Neural cell (in vitro differentiated cells): Measurements from ENCODE around the gene TCTA. TPM values are rescaled to one million over a fixed set of nuclear protein-coding genes. Genes with fewer than 3 reads are reported as not detected.

Experiments
- H2AFZ ChIP-seq: fragments of 200-600, 300-800 bp; sonication (generic), shearing (Covaris generic); 2 replicates; pipeline ENCODE4 v1.6.0; 2014; ENCODE audit warnings: low read depth, mild to moderate bottlenecking, antibody characterized with exemption, low read length, moderate library complexity
- H3F3A ChIP-seq: fragments of 200-600 bp; shearing (Covaris generic); 2 replicates; pipeline ENCODE4 v1.6.1; 2016; ENCODE audit warnings: mild to moderate bottlenecking, moderate library complexity, mixed read lengths, antibody characterized with exemption, low read length; ENCODE audit not compliant: insufficient read depth, poor library complexity, severe bottlenecking
- H3K27ac ChIP-seq: fragments of 200-600, 300-800 bp; sonication (generic), shearing (Covaris generic); 2 replicates; pipeline ENCODE4 v1.5.1; 2014; ENCODE audit warnings: mild to moderate bottlenecking, low read length, moderate library complexity
- H3K27me3 ChIP-seq: fragments of 300-800, 200-600 bp; sonication (generic), shearing (Covaris generic); 2 replicates; pipeline ENCODE4 v1.6.0; 2014; ENCODE audit warnings: mild to moderate bottlenecking, low read depth, low read length, moderate library complexity; ENCODE audit not compliant: insufficient read depth
- H3K36me3 ChIP-seq: fragments of 300-800, 200-600 bp; sonication (generic), shearing (Covaris generic); 2 replicates; pipeline ENCODE4 v1.5.1; 2014; ENCODE audit warnings: mild to moderate bottlenecking, antibody characterized with exemption, low read length, moderate library complexity; ENCODE audit not compliant: insufficient read depth
- H3K4me2 ChIP-seq: fragments of 300-800, 200-600 bp; sonication (generic), shearing (Covaris generic); 2 replicates; pipeline ENCODE4 v1.6.0; 2014; ENCODE audit warnings: mild to moderate bottlenecking, low read length
- H3K4me3 ChIP-seq: fragments of 300-800, 200-600 bp; sonication (generic), shearing (Covaris generic); 2 replicates; pipeline ENCODE4 v1.5.1; 2014; ENCODE audit warnings: mild to moderate bottlenecking, low read length, moderate library complexity
- H3K79me2 ChIP-seq: fragments of 200-600 bp; shearing (Covaris generic); replicated peaks from 2 replicates; pipeline ENCODE4 v1.6.0; 2014; ENCODE audit warnings: mild to moderate bottlenecking, low read length, moderate library complexity; ENCODE audit not compliant: insufficient read depth
- H3K9ac ChIP-seq: fragments of 300-800, 200-600 bp; sonication (generic), shearing (Covaris generic); 2 replicates; pipeline ENCODE4 v1.6.1; 2016; ENCODE audit warnings: mild to moderate bottlenecking, low read length, mixed read lengths
- H3K9me2 ChIP-seq: fragments of 200-600 bp; shearing (Covaris generic); 2 replicates; pipeline ENCODE4 v1.6.1; 2016; ENCODE audit warnings: mild to moderate bottlenecking, low read length, mixed read lengths; ENCODE audit not compliant: insufficient read depth
- H3K9me3 ChIP-seq: fragments of 200-600, 300-800 bp; sonication (generic), shearing (Covaris generic); 2 replicates; pipeline ENCODE4 v1.6.1; 2016; ENCODE audit warnings: mild to moderate bottlenecking, mixed run types, low read length, moderate library complexity, mixed read lengths
- H4K20me1 ChIP-seq: fragments of 200-600 bp; shearing (Covaris generic); 2 replicates; pipeline ENCODE4 v1.6.1; 2016; ENCODE audit warnings: mild to moderate bottlenecking, mixed run types; ENCODE audit not compliant: insufficient read depth
- EP300 ChIP-seq: fragments of 450-650 bp; conservative IDR thresholded peaks from 2 replicates; pipeline ENCODE4 v1.6.1; 2014; ENCODE audit warnings: antibody characterized with exemption, mild to moderate bottlenecking, moderate library complexity; ENCODE audit not compliant: poor library complexity, severe bottlenecking
- EZH2 ChIP-seq: fragments of 200-600, 300-800 bp; shearing (Covaris generic), sonication (generic); IDR thresholded peaks from 2 replicates; pipeline ENCODE4 v1.6.1; 2014; ENCODE audit warnings: antibody characterized with exemption, low read length, borderline replicate concordance, mild to moderate bottlenecking; ENCODE audit not compliant: insufficient read depth, poor library complexity, severe bottlenecking
- MXI1 ChIP-seq: fragments of 450-650 bp; conservative IDR thresholded peaks from 2 replicates; pipeline ENCODE4 v1.6.1; 2014; ENCODE audit warnings: antibody characterized with exemption, mild to moderate bottlenecking; ENCODE audit not compliant: poor library complexity, severe bottlenecking
- POLR2AphosphoS5 ChIP-seq: IDR thresholded peaks from 2 replicates; pipeline ENCODE4 v1.6.1; 2012
- RAD21 ChIP-seq: fragments of 450-650 bp; conservative IDR thresholded peaks from 2 replicates; pipeline ENCODE4 v1.6.1; 2014; ENCODE audit warnings: antibody characterized with exemption, mild to moderate bottlenecking, moderate library complexity
- SMC3 ChIP-seq: fragments of 450-650 bp; conservative IDR thresholded peaks from 2 replicates; pipeline ENCODE4 v1.6.1; 2014; ENCODE audit warnings: antibody characterized with exemption, mild to moderate bottlenecking, moderate library complexity; ENCODE audit not compliant: poor library complexity
- TAF1 ChIP-seq: IDR thresholded peaks from 2 replicates; pipeline ENCODE4 v1.6.1; 2012; ENCODE audit warnings: low read depth
- polyA plus RNA-seq: library from polyadenylated mRNA; depleted of rRNA; stranded (reverse); fragments of >200 nt; gene quantifications from 2 replicates; pipeline ENCODE4 v1.2.3, GENCODE V29; 2014
- TF ChIP-seq, protein P1 (sequence below): fragments of 450-650 bp; IDR thresholded peaks from 2 replicates; pipeline ENCODE4 v1.5.1; 2014; ENCODE audit warnings: antibody characterized with exemption, mild to moderate bottlenecking, moderate library complexity; ENCODE audit not compliant: poor library complexity, severe bottlenecking
- TF ChIP-seq, protein P2 (sequence below): IDR thresholded peaks from 2 replicates; pipeline ENCODE4 v1.6.1; 2012; ENCODE audit warnings: borderline replicate concordance

Gene TCTA
- polyA plus RNA-seq, 1 donor from 2014 or later = 17.1 TPM

DNA sequence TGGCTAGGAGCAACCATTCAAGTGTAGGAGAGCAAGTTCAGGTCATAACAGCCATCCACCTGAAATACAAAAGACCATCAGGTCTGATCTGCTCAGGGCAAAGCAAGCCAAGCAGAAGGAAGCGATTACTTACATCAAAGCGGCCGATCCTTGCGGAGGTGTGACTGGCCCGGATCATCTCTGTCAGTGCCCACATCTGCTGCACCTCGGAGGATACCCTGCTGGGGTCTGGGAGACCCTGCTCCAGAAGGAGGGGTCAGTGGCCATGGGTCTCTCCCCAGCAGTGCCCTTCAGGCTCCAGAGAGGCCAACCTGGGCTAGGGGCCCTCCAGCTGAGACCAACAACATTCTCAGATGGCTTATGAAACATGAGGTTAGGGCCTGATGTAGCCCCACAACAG is 12.6 kb downstream of the TCTA start:
- Histone ChIP-seq H3K4me3 (no peak overlapping the region), H3K4me2 (no peak overlapping the region), H2AFZ (no peak overlapping the region), H3K27me3 (no peaks in the 10 kb centered on the region), H3K9ac (no peak overlapping the region), H3K27ac (no peak overlapping the region), H3K36me3 (no peaks in the 10 kb centered on the region), H4K20me1 (no peaks in the 10 kb centered on the region), H3F3A (no peaks in the 10 kb centered on the region), H3K9me2 (no peaks in the 10 kb centered on the region), H3K9me3 (no peaks in the 10 kb centered on the region), H3K79me2 (no peaks in the 10 kb centered on the region)
- no peak for TF ChIP-seq RAD21
- TF ChIP-seq POLR2AphosphoS5 = no peak
- no peak for TF ChIP-seq EP300
- TF ChIP-seq, protein P1, sequence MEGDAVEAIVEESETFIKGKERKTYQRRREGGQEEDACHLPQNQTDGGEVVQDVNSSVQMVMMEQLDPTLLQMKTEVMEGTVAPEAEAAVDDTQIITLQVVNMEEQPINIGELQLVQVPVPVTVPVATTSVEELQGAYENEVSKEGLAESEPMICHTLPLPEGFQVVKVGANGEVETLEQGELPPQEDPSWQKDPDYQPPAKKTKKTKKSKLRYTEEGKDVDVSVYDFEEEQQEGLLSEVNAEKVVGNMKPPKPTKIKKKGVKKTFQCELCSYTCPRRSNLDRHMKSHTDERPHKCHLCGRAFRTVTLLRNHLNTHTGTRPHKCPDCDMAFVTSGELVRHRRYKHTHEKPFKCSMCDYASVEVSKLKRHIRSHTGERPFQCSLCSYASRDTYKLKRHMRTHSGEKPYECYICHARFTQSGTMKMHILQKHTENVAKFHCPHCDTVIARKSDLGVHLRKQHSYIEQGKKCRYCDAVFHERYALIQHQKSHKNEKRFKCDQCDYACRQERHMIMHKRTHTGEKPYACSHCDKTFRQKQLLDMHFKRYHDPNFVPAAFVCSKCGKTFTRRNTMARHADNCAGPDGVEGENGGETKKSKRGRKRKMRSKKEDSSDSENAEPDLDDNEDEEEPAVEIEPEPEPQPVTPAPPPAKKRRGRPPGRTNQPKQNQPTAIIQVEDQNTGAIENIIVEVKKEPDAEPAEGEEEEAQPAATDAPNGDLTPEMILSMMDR = no peak
- TF ChIP-seq EZH2 = no peak
- no peak for TF ChIP-seq SMC3
- TF ChIP-seq MXI1 = no peak
- TF ChIP-seq TAF1 = no peak
- TF ChIP-seq, protein P2, sequence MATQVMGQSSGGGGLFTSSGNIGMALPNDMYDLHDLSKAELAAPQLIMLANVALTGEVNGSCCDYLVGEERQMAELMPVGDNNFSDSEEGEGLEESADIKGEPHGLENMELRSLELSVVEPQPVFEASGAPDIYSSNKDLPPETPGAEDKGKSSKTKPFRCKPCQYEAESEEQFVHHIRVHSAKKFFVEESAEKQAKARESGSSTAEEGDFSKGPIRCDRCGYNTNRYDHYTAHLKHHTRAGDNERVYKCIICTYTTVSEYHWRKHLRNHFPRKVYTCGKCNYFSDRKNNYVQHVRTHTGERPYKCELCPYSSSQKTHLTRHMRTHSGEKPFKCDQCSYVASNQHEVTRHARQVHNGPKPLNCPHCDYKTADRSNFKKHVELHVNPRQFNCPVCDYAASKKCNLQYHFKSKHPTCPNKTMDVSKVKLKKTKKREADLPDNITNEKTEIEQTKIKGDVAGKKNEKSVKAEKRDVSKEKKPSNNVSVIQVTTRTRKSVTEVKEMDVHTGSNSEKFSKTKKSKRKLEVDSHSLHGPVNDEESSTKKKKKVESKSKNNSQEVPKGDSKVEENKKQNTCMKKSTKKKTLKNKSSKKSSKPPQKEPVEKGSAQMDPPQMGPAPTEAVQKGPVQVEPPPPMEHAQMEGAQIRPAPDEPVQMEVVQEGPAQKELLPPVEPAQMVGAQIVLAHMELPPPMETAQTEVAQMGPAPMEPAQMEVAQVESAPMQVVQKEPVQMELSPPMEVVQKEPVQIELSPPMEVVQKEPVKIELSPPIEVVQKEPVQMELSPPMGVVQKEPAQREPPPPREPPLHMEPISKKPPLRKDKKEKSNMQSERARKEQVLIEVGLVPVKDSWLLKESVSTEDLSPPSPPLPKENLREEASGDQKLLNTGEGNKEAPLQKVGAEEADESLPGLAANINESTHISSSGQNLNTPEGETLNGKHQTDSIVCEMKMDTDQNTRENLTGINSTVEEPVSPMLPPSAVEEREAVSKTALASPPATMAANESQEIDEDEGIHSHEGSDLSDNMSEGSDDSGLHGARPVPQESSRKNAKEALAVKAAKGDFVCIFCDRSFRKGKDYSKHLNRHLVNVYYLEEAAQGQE = no peak

DNA sequence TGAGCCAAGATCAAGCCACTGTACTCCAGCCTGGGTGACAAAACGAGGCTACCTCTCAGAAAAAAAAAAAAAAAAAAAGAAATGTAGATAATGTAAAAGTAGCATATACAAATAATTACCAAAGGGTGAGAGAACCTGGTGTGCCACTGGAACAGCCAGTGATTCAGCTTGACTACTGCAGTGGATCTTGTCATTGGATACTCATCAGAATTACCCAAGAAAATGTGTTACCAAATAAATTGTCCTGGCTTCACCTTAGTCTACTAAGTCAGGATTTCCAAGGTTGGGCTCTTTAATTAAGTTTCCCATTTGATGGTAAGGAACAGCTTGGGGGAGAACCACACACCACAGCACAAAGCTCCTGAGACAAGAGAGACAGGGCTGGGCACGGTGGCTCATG is 15.4 kb downstream of the TCTA start:
- Histone ChIP-seq H3K79me2 (no peaks in the 10 kb centered on the region), H3K27me3 (no peaks in the 10 kb centered on the region), H3K36me3 (no peaks in the 10 kb centered on the region), H3K4me2 (no peak overlapping the region), H3K9me2 (no peaks in the 10 kb centered on the region), H3K4me3 (no peak overlapping the region), H3K9ac (no peak overlapping the region), H3F3A (no peaks in the 10 kb centered on the region), H4K20me1 (no peaks in the 10 kb centered on the region), H3K27ac (no peak overlapping the region), H2AFZ (no peak overlapping the region), H3K9me3 (no peaks in the 10 kb centered on the region)
- TF ChIP-seq EP300 = no peak
- no peak for TF ChIP-seq POLR2AphosphoS5
- TF ChIP-seq, protein P1 = no peak
- TF ChIP-seq MXI1 = no peak
- TF ChIP-seq RAD21 = no peak
- TF ChIP-seq TAF1 = no peak
- no peak for TF ChIP-seq SMC3
- TF ChIP-seq EZH2 = no peak
- TF ChIP-seq, protein P2 = no peak
